Gastrocnemius medialis (tissue), 4 donors: ENCODE measurements around the gene CAMK2D. TPM values are rescaled to one million over a fixed set of nuclear protein-coding genes. Genes with fewer than 3 reads are reported as not detected.

ENCODE experiments used
- ATAC-seq, 2 donors: fragments of 150-250 bp; one replicate each; pipeline ENCODE4 v1.9.1; 2016
- DNase-seq, 2 donors: peaks; one replicate each; pipeline ENCODE4 v3.0.0-alpha.2; 2019
- H3K27ac ChIP-seq, 4 donors: fragments of 200-600 bp; sonication (generic); 1 replicate in 1 of 4; 2 replicates in 3 of 4; pipeline ENCODE4 v1.5.1; 2016 to 2018; ENCODE audit warnings: mild to moderate bottlenecking in 2 of 4, moderate library complexity in 1 of 4
- H3K27me3 ChIP-seq, 3 donors: fragments of 200-600 bp; sonication (generic) in 2 of 3; 1 replicate in 1 of 3; 2 replicates in 2 of 3; pipeline versions ENCODE4 v1.5.1 to v1.6.0; 2016 to 2019; ENCODE audit warnings: mild to moderate bottlenecking in 1 of 3, moderate library complexity in 1 of 3
- H3K36me3 ChIP-seq, 2 donors: fragments of 200-600 bp; sonication (generic) in 1 of 2; one replicate each; pipeline ENCODE4 v1.5.1; 2017 to 2018
- H3K4me1 ChIP-seq, 2 donors: fragments of 200-600 bp; sonication (generic) in 1 of 2; one replicate each; pipeline ENCODE4 v1.5.1; 2016 to 2017; ENCODE audit warnings: mild to moderate bottlenecking in 2 of 2
- H3K4me3 ChIP-seq, 4 donors: fragments of 200-600 bp; sonication (generic) in 3 of 4; 1 replicate in 1 of 4; 2 replicates in 3 of 4; pipeline ENCODE4 v1.5.1; 2016 to 2019; ENCODE audit warnings: mild to moderate bottlenecking in 2 of 4
- H3K9me3 ChIP-seq, 3 donors: fragments of 200-600 bp; sonication (generic) in 2 of 3; 1 replicate in 1 of 3; 2 replicates in 2 of 3; pipeline ENCODE4 v1.5.1; 2016 to 2019
- POLR2A ChIP-seq, 2 donors: fragments of 450-650 bp; IDR thresholded peaks; one replicate each; pipeline ENCODE4 v1.6.1; 2017; ENCODE audit warnings: antibody characterized with exemption in 2 of 2, mild to moderate bottlenecking in 2 of 2, moderate library complexity in 2 of 2
- in situ Hi-C, 4 donors: fragments of 200-750 bp; cut with MboI; loops; one replicate each; pipeline versions ENCODE4 v1.15.0 to v1.8.0; 2017; ENCODE audit warnings: low sequenced_read_pairs in 4 of 4
- intact Hi-C: fragments of 100-400 bp; cut with DNase I; formaldehyde crosslinking; loops from one replicate; pipeline ENCODE4 v1.15.1; 2023; ENCODE audit warnings: low total_unique reads
- total RNA-seq, 4 donors: library from RNA; depleted of rRNA; stranded (reverse); fragments of >200 nt; gene quantifications; one replicate each; pipeline versions ENCODE4 v1.1.0 to v1.2.3, GENCODE V29; 2016
- TF ChIP-seq, protein P1 (sequence below), 5 experiments: fragments of 450-650 bp in 3 of 5; fragments of 200-600 bp in 2 of 5; sonication (generic) in 2 of 5; IDR thresholded peaks in 4 of 5; conservative IDR thresholded peaks in 1 of 5; 1 replicate in 4 of 5; 2 replicates in 1 of 5; pipeline ENCODE4 v1.5.1; 2016 to 2019; ENCODE audit warnings: antibody characterized with exemption in 5 of 5, mild to moderate bottlenecking in 3 of 5, moderate library complexity in 3 of 5

Gene CAMK2D
- total RNA-seq, 4 donors from 2014 or later = 73.2 to 149 (median 119) TPM

DNA sequence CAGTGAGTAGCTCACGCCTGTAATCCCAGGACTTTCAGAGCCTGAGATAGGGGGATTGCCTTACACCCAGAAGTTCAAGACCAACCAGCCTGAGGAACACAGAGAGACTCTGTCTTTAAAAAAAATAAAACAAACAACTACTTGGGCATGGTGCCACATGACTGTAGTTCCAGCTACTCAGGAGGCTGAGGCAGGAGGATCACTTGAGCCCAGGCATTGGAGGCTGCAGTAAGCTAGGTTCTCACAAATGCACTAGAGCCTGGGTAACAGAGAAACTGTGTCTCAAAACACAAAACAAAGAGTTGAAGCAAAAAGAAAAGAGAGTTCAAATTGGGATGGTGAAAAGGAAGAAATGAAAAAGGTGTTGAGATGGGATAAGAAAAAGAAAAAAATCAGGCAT lies 10.8 kb downstream of the CAMK2D start:
- H3K36me3 ChIP-seq = peaks cover 0 to 8% of the 10 kb centered on the region in 2 donors
- TF ChIP-seq POLR2A (IDR thresholded peaks at IDR 0.05) = no peak
- TF ChIP-seq, protein P1, sequence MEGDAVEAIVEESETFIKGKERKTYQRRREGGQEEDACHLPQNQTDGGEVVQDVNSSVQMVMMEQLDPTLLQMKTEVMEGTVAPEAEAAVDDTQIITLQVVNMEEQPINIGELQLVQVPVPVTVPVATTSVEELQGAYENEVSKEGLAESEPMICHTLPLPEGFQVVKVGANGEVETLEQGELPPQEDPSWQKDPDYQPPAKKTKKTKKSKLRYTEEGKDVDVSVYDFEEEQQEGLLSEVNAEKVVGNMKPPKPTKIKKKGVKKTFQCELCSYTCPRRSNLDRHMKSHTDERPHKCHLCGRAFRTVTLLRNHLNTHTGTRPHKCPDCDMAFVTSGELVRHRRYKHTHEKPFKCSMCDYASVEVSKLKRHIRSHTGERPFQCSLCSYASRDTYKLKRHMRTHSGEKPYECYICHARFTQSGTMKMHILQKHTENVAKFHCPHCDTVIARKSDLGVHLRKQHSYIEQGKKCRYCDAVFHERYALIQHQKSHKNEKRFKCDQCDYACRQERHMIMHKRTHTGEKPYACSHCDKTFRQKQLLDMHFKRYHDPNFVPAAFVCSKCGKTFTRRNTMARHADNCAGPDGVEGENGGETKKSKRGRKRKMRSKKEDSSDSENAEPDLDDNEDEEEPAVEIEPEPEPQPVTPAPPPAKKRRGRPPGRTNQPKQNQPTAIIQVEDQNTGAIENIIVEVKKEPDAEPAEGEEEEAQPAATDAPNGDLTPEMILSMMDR (IDR thresholded peaks at IDR 0.05 in 4 of 5, conservative IDR thresholded peaks at IDR 0.05 in 1 of 5) = no peak
- ATAC-seq (no peak), DNase-seq (no peak)
- intact Hi-C loops (no loop called here), in situ Hi-C loops (loop anchor here in 3 of 4 donors (10.0 kb wide), 1 partner anchor 206 kb away; no protein-coding TSS in a partner anchor)
- H3K9me3 ChIP-seq = no peaks in the 10 kb centered on the region
- no peak overlapping the region for H3K4me3 ChIP-seq
- H3K27me3 ChIP-seq = no peaks in the 10 kb centered on the region
- peaks cover 24 to 37% of the 10 kb centered on the region in 2 donors for H3K4me1 ChIP-seq
- H3K27ac ChIP-seq = no peak overlapping the region

DNA sequence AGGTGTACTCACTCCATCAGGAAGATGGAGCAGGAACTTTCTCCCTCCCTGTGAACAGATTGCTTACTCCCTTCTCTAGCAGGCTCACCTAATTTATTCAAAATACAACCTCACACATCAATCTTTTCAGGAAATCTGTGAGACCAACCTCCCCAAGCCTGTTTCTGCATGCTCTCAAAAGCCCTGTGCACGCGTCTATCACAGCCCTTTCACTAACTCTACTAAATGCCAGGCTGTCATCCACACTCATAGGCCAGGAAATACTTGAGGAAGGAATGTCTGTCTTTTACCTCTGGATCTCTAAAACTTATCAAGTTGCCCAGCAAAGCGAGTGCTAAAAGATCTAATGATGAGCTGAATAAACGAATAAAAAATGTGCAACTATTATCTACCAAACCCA lies 11.2 kb downstream of the CAMK2D start:
- ATAC-seq (no peak), DNase-seq (no peak)
- TF ChIP-seq, protein P1 (IDR thresholded peaks at IDR 0.05 in 4 of 5, conservative IDR thresholded peaks at IDR 0.05 in 1 of 5) = no peak
- no peak for TF ChIP-seq POLR2A (IDR thresholded peaks at IDR 0.05)
- intact Hi-C loops = no loop called here
- Histone ChIP-seq H3K36me3 (peaks cover 0 to 5% of the 10 kb centered on the region in 2 donors), H3K27me3 (no peaks in the 10 kb centered on the region), H3K9me3 (no peaks in the 10 kb centered on the region), H3K27ac (no peak overlapping the region), H3K4me1 (peaks cover 27 to 37% of the 10 kb centered on the region in 2 donors), H3K4me3 (no peak overlapping the region)
- in situ Hi-C loops = loop anchor here in 3 of 4 donors (10.0 kb wide), 1 partner anchor 205 kb away; no protein-coding TSS in a partner anchor

DNA sequence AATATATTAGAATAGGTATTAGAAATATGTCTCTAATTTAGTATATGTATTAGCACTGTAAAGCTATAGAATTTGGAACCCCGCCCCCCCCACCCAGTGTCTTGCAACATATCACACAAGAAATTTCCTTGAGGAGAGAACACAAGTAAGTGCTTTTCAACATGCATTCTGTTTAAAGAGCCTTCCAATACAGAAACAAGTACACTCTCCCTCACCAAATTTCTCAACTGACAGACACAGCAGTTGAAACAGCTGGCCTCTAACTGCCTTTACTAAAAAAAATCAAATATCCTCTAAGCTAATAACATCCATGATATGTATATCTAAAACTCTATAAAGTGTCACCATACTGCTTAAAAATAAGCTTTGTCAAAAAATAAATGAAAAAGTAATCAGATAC lies 12.4 kb downstream of the CAMK2D start:
- Histone ChIP-seq H3K27ac (no peak overlapping the region), H3K36me3 (peaks cover 0 to 5% of the 10 kb centered on the region in 2 donors), H3K27me3 (no peaks in the 10 kb centered on the region), H3K9me3 (no peaks in the 10 kb centered on the region), H3K4me3 (no peak overlapping the region), H3K4me1 (peaks cover 24 to 40% of the 10 kb centered on the region in 2 donors)
- intact Hi-C loops (no loop called here), in situ Hi-C loops (no loop called here)
- no peak for TF ChIP-seq POLR2A (IDR thresholded peaks at IDR 0.05)
- TF ChIP-seq, protein P1 (IDR thresholded peaks at IDR 0.05 in 4 of 5, conservative IDR thresholded peaks at IDR 0.05 in 1 of 5) = no peak
- DNase-seq = no peak
- no peak for ATAC-seq

DNA sequence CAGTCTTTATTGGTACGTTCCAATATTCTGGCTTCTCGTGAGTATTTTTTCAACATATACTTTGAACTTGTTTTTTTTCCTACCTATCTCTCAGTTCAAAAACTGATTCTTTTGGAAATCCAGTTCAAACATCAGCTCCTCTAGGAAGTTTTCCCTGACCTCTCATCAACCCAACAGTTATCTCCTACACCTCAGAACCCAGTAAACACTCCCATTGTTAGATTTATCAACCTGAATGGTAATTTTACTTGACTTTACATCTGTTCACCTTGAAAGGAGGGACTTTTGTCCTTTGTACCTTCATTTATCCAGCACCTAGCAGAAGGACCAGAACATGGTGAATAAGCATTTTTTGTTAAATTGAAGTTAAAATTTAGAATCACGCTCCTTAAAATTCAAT lies 13.6 kb downstream of the CAMK2D start:
- Histone ChIP-seq H3K4me1 (peaks cover 23 to 46% of the 10 kb centered on the region in 2 donors), H3K27ac (peak overlapping the region in 2 of 4 donors; percentile 16)

More for the DNA sequence above, 13.6 kb downstream of the CAMK2D start:
- Histone ChIP-seq H3K4me3 (no peak overlapping the region), H3K9me3 (no peaks in the 10 kb centered on the region), H3K36me3 (peaks cover 0 to 5% of the 10 kb centered on the region in 2 donors), H3K27me3 (no peaks in the 10 kb centered on the region)
- DNase-seq = no peak
- in situ Hi-C loops (no loop called here), intact Hi-C loops (no loop called here)
- ATAC-seq = no peak
- no peak for TF ChIP-seq POLR2A (IDR thresholded peaks at IDR 0.05)
- TF ChIP-seq, protein P1 (IDR thresholded peaks at IDR 0.05 in 4 of 5, conservative IDR thresholded peaks at IDR 0.05 in 1 of 5) = no peak
